IPS DF 19.7 (cell line): Measurements from ENCODE around the gene RBM38.

Experiments used
- DNase-seq: peaks from one replicate; pipeline ENCODE4 v3.0.0-alpha.2; 2013; ENCODE audit warnings: low read depth, low spot score

The RBM38 gene

DNA sequence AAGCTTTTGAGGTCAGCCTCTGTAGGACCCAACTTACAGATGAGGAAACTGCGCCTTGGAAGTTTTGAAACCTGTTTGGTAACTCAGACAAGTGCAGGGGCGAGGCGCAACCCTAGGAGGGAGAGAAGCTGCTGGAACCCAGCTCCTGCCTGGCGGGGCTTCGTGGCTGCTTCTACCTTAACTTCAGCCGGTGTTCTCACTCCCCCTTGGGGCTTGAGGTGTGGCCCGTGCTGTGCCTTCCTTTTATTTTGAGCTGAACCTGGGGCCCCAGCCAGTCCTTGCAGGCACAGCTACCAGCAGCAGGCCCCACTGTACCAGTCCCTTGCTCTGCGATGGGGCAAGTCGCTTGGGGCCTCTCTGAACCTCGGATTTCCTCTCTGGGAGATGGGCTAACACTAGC, 12.0 kb downstream of the RBM38 start:
- no peak for DNase-seq

DNA sequence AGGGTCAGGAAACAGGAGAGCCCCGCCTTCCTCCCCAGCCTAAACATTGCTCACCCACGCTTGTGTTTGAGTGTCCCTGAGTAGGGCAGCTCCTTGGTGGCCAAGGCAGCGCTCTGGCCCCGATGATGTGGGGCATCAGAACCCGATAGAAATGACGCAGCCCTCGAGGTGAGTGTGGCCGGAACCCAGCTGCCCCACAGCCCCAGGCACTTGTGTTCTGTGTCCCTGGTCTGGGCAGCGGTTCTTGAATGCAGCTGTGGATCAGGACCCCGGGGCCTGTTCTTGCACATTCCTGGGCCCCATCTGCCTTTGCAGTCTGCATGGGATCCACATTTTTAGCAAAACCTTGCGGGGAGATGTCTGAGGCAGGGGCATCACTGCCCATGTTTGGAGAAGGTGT, 12.8 kb downstream of the RBM38 start:
- DNase-seq: no peak

DNA sequence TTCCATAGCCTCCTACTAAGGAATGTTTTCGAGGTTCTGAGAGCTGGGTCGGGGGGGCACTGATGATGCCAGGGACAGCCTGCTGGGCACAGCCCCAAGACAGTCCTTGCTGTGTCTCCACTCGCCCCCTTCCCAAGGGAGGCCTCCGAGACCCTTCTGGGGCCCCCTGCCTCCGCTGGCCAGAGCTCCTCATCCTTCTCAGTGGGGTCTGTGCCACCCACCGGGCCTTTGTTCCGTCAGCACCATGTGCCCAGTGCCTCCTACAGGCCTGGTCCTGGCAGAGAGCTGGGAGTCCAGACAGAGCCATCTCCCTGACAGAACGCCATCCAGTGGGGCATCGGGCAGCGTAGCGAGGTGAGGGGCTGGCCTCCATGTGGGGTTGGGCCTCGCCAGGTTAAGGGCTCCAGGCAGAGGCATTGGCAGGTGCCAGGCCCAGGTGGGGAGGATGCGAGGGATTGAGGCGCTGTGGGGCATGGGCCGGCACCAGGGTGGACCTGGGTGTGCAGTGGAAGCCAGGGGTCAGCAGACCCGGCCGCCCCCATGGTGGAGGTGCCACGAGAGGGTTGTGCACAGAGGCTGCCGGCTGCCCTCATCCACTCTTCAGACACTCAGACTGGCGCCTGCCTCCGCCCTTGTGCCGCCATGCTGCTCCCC, 13.3 kb downstream of the RBM38 start:
- no peak for DNase-seq

DNA sequence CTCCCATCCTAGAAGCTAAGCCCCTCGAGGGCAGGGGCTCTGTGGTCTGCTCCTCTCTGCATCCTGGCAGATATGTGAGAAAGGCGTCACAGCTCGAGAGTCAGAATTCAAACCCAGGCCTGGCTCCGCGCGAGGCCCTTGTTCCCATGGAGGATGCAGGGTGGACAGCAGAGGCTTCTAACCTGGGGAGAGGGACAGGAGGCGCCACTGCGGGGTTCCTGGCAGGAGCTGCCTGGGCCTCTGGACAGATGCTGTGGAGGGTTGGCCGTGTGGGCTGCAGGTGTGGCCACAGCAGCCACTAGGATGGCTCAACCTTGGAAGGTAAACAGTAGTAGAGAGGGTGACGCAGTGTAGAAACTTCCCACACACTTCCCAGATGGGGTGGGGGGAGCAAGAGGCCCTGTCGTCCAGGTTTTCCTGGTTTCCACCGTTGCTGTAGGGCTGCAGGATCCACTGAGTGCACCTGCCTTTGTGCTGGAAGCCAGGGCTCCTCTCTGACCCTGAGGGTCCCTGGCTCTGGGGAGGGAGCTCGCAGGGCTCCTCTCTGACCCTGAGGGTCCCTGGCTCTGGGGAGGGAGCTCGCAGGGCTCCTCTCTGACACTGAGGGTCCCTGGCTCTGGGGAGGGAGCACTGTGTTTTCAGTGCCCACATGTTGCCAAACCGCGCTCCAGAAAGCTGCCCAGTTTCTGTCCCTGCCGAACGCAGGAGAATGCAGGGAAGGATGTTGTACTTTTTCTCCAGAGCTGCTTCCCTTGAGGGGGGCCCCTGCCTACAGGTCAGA, 14.2 kb downstream of the RBM38 start:
- DNase-seq: no peak

DNA sequence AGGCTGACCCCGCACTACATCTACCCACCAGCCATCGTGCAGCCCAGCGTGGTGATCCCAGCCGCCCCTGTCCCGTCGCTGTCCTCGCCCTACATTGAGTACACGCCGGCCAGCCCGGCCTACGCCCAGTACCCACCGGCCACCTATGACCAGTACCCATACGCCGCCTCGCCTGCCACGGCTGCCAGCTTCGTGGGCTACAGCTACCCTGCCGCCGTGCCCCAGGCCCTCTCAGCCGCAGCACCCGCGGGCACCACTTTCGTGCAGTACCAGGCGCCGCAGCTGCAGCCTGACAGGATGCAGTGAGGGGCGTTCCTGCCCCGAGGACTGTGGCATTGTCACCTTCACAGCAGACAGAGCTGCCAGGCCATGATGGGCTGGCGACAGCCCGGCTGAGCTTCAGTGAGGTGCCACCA, 16.4 kb downstream of the RBM38 start:
- no peak for DNase-seq

DNA sequence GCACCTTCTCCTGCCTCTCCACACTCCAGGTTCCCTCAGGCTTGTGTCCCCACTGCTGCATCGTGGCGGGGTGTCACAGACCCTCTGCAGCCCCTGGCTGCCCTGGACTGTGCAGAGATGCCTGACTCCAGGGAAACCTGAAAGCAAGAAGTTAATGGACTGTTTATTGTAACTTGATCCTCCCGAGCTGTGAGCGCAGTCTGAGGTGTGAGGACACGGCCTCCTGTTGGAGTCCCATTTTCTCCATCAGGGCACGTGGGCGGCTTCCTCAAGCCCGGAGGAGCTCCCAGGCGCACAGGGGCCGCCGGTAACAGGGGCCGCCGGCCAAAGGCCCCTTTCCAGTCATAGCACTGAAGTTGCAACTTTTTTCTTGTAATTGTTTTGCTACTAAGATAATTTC, 16.9 kb downstream of the RBM38 start:
- DNase-seq: no peak

DNA sequence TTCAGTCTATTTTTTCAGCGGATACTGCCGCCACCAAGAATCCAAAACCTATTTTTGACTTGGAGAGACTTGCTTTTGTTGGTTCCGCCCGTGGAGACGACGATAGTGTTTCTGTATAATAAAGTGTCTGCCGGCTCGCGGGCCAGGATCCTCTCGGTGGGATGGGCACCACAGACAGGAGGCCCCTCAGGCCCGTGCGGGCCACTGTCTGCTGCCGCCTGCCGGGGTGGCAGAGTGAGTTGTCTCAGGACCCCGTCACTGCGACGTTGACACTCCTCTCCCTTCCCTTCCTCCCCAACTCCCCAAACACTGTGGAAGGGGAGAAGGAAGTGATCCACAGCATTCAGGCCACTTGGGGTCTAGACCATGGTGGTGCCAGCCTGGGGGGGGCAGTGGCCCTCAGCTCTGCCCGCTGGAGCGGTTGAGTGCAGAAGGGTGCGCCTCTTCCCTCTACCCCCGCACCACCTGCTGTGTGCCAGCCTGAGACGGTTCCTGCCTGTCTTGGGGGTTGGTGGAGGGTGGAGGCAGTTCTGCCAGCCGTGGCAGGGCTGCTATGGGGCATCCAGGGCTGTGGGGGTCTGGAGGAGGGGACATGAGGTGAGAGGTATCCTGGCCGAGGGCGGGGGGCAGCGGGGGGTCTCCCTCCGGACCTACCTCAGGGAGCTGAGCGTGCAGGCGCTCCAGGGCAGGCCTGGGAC, 17.5 kb downstream of the RBM38 start:
- no peak for DNase-seq

DNA sequence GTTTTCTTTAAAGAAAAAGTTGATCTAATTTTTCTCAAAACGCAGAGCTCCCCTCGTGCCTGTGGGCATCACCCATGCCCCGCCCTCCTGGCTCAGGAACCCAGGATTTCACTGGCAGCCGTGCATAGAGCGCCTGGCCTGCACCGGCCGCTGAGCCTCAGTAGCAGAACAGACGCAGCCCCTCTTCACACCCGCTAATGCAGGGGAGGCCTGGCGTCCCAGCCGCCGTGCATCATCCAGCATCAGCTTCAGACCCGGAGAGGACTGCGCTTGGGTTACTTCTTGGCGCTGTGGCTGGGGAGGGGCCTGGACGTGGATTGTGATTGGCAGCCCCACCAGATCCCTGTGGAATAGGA, 18.1 kb downstream of the RBM38 start:
- no peak for DNase-seq

DNA sequence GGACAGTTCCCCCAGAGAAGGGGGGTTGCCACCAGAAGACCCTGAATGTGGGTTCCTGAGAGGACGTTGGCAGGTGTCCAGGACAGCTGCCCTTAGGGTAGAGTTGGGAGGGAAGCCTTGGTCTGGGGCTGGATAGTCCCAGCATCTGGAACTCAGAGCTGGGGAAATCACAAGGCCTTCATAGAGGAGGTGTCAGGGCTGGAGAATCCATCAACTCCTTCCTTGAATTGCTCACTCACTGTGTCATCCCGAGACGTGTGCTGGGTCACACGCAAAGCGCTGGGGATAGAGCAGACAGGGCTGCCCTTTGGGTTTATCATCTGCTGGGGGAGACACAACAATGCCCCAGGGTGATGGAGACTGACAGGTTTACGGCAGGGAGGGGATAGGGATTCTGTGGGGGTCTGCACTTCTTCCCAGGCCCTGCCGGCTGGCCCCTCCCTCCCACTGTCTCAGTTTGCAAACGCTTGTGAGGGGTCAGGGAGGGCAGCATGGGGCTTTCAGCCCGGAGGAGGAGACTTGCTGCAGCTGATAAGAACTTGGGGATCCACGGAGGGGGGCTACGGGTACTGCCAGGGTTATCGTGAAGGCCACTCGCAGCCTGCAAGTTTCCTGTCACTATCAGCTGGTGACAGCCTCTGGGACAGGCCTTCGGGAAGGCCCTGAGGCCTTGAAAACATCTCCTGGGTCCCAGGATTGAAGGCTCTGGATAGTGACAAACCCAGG, 18.6 kb downstream of the RBM38 start:
- DNase-seq: no peak

DNA sequence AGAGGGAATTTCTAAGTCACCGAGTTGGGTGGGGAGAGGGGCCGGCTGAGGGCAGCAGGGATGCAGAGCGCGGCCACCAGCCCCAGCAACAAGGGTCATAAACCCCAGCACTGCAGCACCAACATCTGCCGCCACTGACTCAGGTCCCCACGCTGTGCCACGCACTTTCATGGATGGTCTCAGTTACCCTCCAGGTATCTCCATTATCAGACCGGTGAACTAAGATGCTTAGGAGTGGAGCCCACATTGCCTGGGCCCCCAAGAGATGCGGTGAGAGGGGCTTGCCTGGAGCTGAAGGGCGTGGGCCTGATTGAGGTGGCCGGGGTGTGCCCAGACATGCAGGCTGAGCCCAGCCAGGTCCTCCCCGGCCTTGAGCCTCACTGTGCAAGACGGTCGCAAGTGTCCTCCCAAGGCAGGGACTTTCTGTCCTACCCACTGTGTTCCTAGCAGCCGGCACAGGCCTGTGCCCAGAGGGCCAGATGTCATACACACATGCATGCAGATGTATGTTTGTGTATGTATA, 19.3 kb downstream of the RBM38 start:
- DNase-seq: no peak

DNA sequence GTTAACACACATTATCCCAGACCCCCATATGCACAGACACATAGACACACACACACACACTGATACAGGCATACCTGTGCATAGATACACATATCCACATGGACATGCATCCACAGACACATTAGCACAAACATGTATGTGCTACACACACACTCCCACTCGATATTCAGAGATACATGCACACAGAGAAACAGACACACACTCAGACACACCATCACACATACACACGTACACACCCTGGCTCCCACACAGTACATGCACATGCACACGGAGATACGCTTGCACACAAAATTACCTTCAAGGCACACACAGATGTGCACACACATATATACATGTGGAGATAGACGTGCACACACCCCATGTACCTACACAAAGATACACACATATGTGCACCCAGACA, 19.7 kb downstream of the RBM38 start:
- no peak for DNase-seq

DNA sequence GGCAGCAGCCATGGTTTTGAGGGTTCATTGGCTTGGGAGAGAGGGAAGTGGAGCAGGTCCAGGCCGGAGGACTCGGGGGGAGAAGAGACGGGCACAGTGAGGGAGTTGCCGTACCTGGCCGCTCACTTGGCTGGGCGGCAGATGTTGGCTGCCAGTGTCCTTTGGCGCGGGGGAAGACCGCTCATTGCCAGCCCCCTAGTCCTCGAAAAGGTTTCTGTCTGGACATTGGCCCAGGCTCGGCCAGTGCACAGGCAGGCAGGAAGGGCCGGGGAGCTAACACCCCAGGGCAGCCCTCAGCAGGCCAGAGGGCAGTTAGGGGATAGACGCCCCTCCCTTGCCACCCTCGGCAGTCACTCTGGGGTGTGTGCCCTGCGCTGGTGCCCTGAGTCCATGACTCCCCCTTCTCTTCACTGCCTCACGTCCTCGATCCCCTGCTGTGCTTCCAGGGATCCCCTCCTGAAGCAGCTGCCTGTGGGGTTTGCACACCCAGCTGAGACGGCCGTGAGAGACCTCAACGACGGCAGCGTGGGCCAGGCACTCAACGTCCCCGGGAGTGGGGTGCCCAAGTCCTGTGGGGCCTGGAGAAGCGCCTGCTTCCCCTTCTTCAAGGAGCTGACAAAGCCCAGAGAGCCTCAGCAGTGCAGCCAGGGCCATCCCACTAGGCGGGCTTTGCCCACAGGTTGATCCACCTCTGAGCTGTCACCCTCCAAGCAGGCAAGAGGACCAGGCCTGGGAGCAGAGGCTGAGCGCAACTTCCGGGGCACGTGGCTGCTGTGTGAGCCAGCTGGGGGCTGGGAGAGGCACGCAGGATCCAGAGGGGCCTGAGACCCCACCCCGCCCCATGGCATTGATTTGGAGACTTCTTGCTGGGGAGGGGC, 20.4 kb downstream of the RBM38 start:
- DNase-seq: no peak

DNA sequence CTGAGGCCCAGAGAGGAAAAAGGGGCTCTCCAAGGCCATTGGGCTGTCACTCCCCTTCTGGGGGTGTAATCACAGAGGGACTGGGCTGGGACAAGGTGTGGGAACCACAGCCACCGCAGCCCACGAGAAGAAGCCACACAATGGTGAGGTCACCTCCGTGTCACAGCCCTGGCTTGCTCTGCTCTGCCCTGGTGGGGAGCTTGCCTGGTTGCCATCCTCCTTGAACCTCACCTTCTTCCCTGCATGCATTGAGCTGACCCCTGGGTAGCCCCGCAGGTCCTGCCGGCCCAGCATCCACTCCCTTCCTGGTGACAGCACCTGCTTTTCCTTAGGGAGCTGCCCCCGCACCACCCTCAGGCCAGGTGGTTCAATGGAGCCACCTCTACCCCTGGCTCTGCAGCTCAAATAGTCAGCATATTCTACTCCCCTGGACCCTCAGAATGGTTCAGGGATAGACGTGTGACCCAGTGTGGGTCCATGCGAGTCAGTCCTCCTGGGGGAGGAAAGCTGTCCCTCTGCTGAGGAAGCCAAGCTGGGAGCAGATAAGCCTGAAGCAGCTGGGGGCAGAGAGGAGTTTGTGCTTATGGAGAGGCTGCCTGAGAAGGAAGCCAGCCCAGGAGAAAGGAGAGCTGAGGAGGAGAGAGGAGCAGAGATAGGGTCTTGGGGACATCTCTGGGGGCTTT, 21.3 kb downstream of the RBM38 start:
- DNase-seq: no peak

DNA sequence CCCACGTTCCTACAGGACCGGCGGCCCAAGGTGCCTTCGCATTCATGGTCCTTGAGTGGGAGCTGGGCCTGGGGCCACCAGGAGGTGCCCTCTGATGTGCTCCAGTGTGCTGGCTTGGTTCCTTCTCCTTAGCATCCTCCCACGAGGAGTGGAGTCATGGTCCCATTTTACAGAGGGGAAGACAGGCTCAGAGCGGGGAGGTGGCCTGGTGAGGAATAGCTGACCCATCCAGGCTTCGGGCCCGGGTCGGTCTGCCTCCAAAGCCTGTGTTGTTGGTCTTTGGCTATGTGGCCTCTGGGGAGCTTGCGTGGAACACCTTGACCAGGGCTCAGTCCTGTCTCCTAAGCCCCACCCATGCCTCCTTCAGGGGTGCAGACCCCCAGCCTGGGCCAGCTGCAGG, 22.8 kb downstream of the RBM38 start:
- DNase-seq: no peak

DNA sequence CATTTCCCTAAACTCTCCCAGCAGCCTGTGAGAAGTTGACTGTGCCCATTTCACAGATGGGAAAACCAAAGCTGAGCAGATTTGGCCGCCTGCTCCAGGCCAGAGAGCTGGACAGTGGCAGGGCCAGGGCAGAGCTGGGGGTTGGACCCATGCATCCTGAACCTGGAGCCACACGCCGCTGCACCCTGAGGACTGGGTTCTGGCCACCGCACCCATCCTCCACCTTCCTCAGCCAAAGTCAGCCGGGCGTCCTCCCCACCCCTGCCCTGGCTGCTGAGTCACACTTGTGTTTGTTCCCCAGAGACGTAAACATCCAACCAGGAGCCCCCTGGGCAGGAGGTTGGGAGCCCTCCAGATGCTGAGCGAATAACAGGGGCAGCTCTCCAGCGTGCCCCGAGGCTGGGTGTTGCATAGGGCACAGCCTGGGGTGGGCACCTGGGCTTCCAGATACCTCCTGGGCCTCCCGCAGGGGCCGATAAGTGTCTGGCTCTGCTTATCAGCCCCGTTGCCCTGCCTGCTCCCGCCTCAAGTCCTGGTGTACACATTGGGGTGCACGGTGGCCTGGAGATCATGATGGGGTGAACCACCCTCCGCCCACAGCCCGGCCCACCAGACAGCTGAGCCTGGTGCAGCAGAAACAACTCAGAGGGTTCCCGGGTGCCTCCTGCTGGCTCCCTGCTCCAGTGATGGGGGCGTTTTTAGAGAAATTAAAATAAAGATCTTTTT, 23.8 kb downstream of the RBM38 start:
- DNase-seq: no peak

DNA sequence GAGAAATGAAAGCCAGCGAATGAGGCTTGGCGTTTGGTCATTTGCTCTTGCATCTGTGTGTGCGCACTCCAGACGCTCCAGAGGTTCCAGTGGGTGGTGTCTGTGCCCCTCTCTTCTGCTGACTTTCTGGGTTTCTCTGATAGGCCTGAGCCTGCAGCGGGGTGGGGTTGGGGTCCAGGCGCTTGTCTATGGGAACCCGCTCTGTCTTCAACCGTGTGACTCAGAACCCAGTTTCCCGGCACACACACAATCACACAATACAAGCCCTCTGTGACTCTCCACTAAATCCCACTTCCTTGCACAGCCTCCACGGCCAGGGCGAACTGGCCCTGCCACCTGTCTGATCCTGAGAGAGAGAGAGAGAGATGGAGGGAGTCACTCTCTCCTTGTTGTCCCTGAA, 24.6 kb downstream of the RBM38 start:
- no peak for DNase-seq

DNA sequence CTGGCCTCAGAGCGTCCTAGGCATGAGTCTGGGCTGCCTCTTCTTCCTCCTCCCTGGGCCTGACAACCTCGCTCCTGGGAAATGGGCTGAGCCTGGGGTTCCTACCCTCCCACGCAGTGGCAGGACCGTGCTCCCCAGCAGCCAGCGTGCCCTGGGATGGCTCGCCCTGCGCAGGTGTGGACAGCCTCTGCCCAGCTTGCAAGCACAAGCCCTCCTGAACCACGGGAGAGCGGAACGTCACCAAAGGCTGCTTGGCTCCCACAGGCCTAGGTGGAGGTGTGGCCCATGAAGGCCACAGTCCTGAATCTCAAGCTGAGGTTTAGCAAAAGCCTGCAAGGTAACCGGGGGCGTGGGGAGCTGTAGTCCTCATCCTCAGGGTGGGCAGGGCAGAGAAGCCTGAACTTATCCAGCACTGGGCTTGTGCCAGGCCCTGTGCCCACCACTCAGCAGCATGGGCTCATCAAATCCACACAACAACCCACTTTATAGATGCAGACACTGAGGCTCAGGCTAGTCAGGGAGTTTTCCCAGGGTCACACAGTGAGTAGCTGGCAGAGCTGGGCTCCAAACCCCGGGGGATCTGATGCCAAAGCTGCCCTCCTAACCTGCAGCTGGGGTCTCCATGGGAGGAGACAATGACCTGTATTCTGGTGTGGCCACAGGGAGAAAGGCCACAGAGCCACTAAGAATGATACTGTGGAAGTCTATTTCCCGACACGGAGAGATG, 25.3 kb downstream of the RBM38 start:
- DNase-seq: no peak

DNA sequence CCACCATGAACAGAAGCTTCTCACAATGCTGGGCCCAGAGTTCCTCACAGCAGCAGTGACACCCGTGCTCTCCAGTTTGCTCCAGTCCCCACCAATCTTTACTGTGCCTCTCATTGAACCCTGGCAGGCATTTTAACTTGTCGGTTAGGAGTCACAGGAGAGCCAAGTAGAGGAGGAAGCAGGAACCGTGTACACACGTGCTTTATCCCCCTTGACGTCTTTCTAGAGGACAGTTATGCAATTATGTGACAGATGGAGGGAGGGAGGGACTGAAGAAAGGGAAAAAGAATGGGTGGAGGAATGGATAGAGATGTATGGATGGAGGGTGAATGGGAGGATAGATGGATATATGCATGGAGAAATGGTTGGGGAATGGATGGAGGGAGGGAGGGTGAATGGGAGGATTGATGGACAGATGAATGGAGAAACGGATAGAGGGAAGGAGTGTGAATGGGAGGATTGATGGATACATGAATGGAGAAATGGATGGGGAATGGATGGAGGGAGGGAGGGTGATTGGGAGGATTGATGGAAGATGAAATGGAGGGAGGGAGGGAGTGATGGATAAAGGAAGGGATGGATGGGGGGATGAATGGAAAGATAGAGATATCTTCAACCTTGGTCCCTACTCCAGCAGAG, 26.0 kb downstream of the RBM38 start:
- DNase-seq: no peak
